Endodermal cell (in vitro differentiated cells): Measurements from ENCODE around the gene RUNX1. TPM values are rescaled to one million over a fixed set of nuclear protein-coding genes. Genes with fewer than 3 reads are reported as not detected.

Experiments used
- DNase-seq: peaks from one replicate; pipeline ENCODE4 v3.0.0-alpha.2; 2017
- H3K27ac ChIP-seq: 2 replicates; pipeline ENCODE4 v1.5.1; 2013; ENCODE audit warnings: mild to moderate bottlenecking, low read depth, low read length, moderate library complexity
- H3K27me3 ChIP-seq: 2 replicates; pipeline ENCODE4 v1.6.1; 2013; ENCODE audit warnings: mild to moderate bottlenecking, low read length, moderate library complexity; ENCODE audit not compliant: insufficient read depth, control insufficient read depth, poor library complexity, severe bottlenecking
- H3K36me3 ChIP-seq: 2 replicates; pipeline ENCODE4 v1.7.0; 2013; ENCODE audit warnings: mild to moderate bottlenecking, low read length, moderate library complexity; ENCODE audit not compliant: control insufficient read depth, insufficient read depth
- H3K4me1 ChIP-seq: one replicate; pipeline ENCODE4 v1.7.0; 2013; ENCODE audit warnings: low read length; ENCODE audit not compliant: control insufficient read depth, insufficient read depth
- H3K4me3 ChIP-seq: 2 replicates; pipeline ENCODE4 v1.5.1; 2013; ENCODE audit warnings: mild to moderate bottlenecking, low read length, moderate library complexity
- H3K9ac ChIP-seq: 2 replicates; pipeline ENCODE4 v1.6.1; 2013; ENCODE audit warnings: mild to moderate bottlenecking, low read length, moderate library complexity; ENCODE audit not compliant: poor library complexity, severe bottlenecking; ENCODE audit errors: extremely low read depth
- H3K9me3 ChIP-seq: 2 replicates; pipeline ENCODE4 v1.6.1; 2013; ENCODE audit warnings: mild to moderate bottlenecking, low read length, moderate library complexity; ENCODE audit not compliant: control insufficient read depth
- H3K27ac Mint-ChIP-seq: 2 replicates; pipeline ENCODE4 v1.8.0; 2020; ENCODE audit warnings: mixed read lengths
- H3K27me3 Mint-ChIP-seq: 2 replicates; pipeline ENCODE4 v1.8.0; 2021; ENCODE audit warnings: mild to moderate bottlenecking, mixed read lengths; ENCODE audit not compliant: insufficient read depth
- H3K36me3 Mint-ChIP-seq: 2 replicates; pipeline ENCODE4 v1.8.0; 2020; ENCODE audit warnings: low read depth, mixed read lengths
- H3K4me1 Mint-ChIP-seq: 2 replicates; pipeline ENCODE4 v1.8.0; 2020; ENCODE audit warnings: mixed read lengths
- H3K4me3 Mint-ChIP-seq: 2 replicates; pipeline ENCODE4 v1.8.0; 2020; ENCODE audit warnings: mild to moderate bottlenecking, moderate library complexity, mixed read lengths
- H3K9me3 Mint-ChIP-seq: 2 replicates; pipeline ENCODE4 v1.8.0; 2020; ENCODE audit warnings: mild to moderate bottlenecking, mixed read lengths
- WGBS, 2 experiments: methylation state at CpG; one replicate each; pipeline versions ENCODE4 v1.1.5 to v1.1.7; 2013; ENCODE audit warnings: missing lambda C conversion rate in 2 of 2, mixed read lengths in 1 of 2; ENCODE audit not compliant: insufficient coverage in 1 of 2, insufficient read length in 1 of 2; 5-methylcytosine and 5-hydroxymethylcytosine counted together
- total RNA-seq, 2 donors: library from RNA; stranded (reverse); fragmentation: NEBNext Ultra II Directional in 1 of 2; extraction: Animal tissue kit (Norgen Biotek cat#: 25700) in 1 of 2; gene quantifications; 2 replicates in 1 of 2; 3 replicates in 1 of 2; pipeline ENCODE4 v1.2.1, GENCODE V29; 2021
- TF ChIP-seq, protein P1 (sequence below): fragments of 200-600 bp; sonication (generic); conservative IDR thresholded peaks from 2 replicates; pipeline ENCODE4 v1.5.0; 2021; ENCODE audit warnings: antibody characterized with exemption, mild to moderate bottlenecking

The RUNX1 gene
- total RNA-seq, 2 donors from 2014 or later, result 0.31 to 2.8 TPM

DNA sequence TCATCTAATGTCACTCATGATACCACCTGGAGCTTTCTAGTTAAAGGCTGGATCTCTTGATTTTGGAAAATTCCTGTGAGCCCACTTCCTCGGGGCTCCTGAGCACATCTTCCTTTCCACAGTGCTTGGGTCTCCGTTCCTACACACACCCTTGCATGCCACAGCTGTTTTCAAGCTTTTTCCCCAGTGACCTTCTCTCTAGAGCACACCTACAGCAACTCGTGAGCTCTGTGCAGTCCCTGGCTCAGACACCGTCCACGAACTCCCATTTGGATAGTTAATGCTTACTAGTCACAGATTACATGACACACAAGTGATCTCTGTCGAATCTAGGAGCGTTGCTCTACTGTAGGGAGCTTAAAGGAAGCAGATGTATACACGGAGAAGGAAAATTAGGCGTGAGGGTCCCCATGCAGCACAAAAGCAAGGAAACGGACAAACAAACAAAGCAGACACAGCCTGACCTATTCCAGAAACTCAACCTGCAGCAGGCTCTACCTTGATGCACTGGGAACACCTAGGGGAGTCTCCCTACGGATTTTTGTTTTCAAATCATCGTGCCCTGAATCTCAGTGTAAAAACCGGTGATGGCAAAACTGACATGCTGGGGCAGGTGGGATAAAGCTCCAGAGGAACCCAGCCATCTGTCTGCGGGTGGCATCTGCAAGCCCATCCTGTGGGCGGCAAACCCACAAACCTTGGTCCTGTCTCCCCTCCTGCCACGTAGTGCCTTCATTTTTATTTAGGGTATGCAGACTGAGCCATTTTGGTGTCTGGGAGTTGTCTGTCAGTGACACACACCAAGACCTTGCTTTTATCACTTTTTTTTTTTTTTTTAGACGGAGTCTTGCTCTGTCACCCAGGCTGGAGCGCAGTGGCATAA lies 177.8 kb downstream of the RUNX1 start:
- Histone ChIP-seq H3K9me3 (no peaks in the 10 kb centered on the region), H3K27me3 (no peaks in the 10 kb centered on the region), H3K4me1 (no peaks in the 10 kb centered on the region), H3K36me3 (no peaks in the 10 kb centered on the region), H3K27ac (no peak overlapping the region), H3K4me3 (no peak overlapping the region), H3K9ac (no peak overlapping the region)
- Mint-ChIP-seq H3K27ac (no peak overlapping the region), H3K9me3 (no peaks in the 10 kb centered on the region), H3K4me3 (no peak overlapping the region), H3K4me1 (peaks cover 14% of the 10 kb centered on the region), H3K27me3 (peaks cover 7% of the 10 kb centered on the region), H3K36me3 (no peaks in the 10 kb centered on the region)
- 85 to 93% methylated on average over 12 to 18 of the region's 18 CpGs for WGBS, 2 experiments
- TF ChIP-seq, protein P1, sequence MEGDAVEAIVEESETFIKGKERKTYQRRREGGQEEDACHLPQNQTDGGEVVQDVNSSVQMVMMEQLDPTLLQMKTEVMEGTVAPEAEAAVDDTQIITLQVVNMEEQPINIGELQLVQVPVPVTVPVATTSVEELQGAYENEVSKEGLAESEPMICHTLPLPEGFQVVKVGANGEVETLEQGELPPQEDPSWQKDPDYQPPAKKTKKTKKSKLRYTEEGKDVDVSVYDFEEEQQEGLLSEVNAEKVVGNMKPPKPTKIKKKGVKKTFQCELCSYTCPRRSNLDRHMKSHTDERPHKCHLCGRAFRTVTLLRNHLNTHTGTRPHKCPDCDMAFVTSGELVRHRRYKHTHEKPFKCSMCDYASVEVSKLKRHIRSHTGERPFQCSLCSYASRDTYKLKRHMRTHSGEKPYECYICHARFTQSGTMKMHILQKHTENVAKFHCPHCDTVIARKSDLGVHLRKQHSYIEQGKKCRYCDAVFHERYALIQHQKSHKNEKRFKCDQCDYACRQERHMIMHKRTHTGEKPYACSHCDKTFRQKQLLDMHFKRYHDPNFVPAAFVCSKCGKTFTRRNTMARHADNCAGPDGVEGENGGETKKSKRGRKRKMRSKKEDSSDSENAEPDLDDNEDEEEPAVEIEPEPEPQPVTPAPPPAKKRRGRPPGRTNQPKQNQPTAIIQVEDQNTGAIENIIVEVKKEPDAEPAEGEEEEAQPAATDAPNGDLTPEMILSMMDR, result no peak
- DNase-seq, result no peak

DNA sequence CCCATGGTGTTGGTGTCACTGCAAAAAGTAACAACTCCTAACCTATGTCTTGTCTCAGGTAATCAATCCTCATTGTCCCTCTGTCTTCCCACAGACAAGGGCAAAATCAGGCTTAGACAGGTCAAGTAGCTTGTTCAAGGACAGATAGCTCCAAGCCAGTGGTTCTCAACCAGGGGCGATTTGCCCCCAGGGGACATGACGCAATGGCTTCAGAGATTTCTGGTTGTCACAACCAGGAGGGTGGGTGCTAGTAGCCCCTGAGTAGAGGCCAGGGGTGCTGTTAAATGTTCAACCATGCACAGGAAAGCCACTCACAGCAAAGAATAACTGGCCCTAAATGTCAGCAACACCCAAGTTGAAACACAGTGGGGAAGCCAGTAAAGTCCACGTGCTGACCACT lies 178.9 kb downstream of the RUNX1 start:
- Mint-ChIP-seq H3K4me3 (no peak overlapping the region), H3K36me3 (no peaks in the 10 kb centered on the region), H3K27ac (no peak overlapping the region), H3K27me3 (peaks cover 16% of the 10 kb centered on the region), H3K9me3 (no peaks in the 10 kb centered on the region), H3K4me1 (peaks cover 23% of the 10 kb centered on the region)
- no peak overlapping the region for H3K9ac ChIP-seq
- H3K9me3 ChIP-seq, result no peaks in the 10 kb centered on the region
- H3K4me1 ChIP-seq, result peaks cover 8% of the 10 kb centered on the region
- H3K4me3 ChIP-seq, result no peak overlapping the region
- TF ChIP-seq, protein P1, result no peak
- DNase-seq, result no peak
- no peak overlapping the region for H3K27ac ChIP-seq
- H3K27me3 ChIP-seq, result no peaks in the 10 kb centered on the region
- H3K36me3 ChIP-seq, result no peaks in the 10 kb centered on the region
- WGBS, 2 experiments, result 84 to 93% methylated on average over 2 to 3 of the region's 3 CpGs

DNA sequence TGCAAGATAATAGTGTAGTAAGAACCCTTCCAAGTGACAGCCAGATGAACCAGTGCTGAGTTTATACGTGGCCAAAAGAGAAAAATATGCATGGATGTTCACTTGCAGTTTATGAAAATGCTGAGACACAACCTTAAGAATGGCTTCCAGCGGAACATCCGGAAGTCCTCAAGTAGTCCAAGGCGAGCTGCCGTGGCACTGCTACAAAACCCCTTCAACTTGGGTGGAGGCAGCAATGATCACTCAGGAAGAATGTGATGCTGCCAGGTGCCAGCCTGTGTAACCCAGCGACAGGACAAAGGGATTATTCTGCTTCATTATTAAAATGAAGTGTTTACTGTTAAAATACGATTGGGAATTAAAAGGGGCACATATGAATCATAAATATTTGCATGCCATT lies 179.6 kb downstream of the RUNX1 start:
- H3K27ac Mint-ChIP-seq, result no peak overlapping the region
- H3K36me3 Mint-ChIP-seq, result no peaks in the 10 kb centered on the region
- H3K4me3 Mint-ChIP-seq, result no peak overlapping the region
- DNase-seq, result no peak
- H3K9me3 Mint-ChIP-seq, result no peaks in the 10 kb centered on the region
- H3K9ac ChIP-seq, result no peak overlapping the region
- H3K9me3 ChIP-seq, result no peaks in the 10 kb centered on the region
- no peak overlapping the region for H3K27ac ChIP-seq
- peaks cover 26% of the 10 kb centered on the region for H3K4me1 Mint-ChIP-seq
- WGBS, 2 experiments, result 83 to 90% methylated on average over 7 of the region's 7 CpGs
- H3K4me1 ChIP-seq, result peaks cover 8% of the 10 kb centered on the region
- H3K4me3 ChIP-seq, result no peak overlapping the region
- H3K36me3 ChIP-seq, result no peaks in the 10 kb centered on the region
- TF ChIP-seq, protein P1, result no peak
- no peaks in the 10 kb centered on the region for H3K27me3 ChIP-seq
- peaks cover 23% of the 10 kb centered on the region for H3K27me3 Mint-ChIP-seq
